Fibroblast of the conjunctiva (primary cell): Measurements from ENCODE around the gene EFNB2.

Experiments
- DNase-seq: peaks from one replicate; pipeline ENCODE4 v3.0.0-alpha.2; 2010; ENCODE audit warnings: low read depth

The EFNB2 gene

GRCh38 chr13:106449096-106449495 is 86.4 kb downstream of the EFNB2 start:
- no peak for DNase-seq

- no peak for DNase-seq
Measured at GRCh38 chr13:106445996-106446395, 89.5 kb downstream of the EFNB2 start.

- DNase-seq, result no peak
Measured at GRCh38 chr13:106443607-106444322, 91.7 kb downstream of the EFNB2 start.

GRCh38 chr13:106440866-106441265 is 94.6 kb downstream of the EFNB2 start:
- DNase-seq, result no peak
